H1 (cell line): ENCODE measurements around the gene SIGLEC10. TPM values are rescaled to one million over a fixed set of nuclear protein-coding genes. Genes with fewer than 3 reads are reported as not detected.

Experiments
- CTCF ChIA-PET: fragments of 300-600 bp; sonication (Branson Sonifier 250); formaldehyde crosslinking; loops from one replicate; lab custom pipeline; 2021; ENCODE audit not compliant: partially characterized antibody; lab: Charles Lee
- POLR2A ChIA-PET: fragments of 300-600 bp; sonication (Branson Sonifier 250); formaldehyde crosslinking; loops from one replicate; lab custom pipeline; 2021; ENCODE audit warnings: inconsistent platforms; ENCODE audit not compliant: partially characterized antibody; lab: Charles Lee
- DNase-seq, 2 experiments: peaks; one replicate each; pipeline versions ENCODE4 v3.0.0 to v3.0.0-alpha.2; 2010 to 2022; ENCODE audit warnings: low spot score in 2 of 2, low read depth in 1 of 2, mixed read lengths in 1 of 2
- FAIRE-seq: peaks from 2 replicates; lab custom pipeline; 2011; peaks lifted over from hg19 to GRCh38; lab: Jason Lieb, UNC
- H2AFZ ChIP-seq: 2 replicates; pipeline ENCODE4 v1.8.1; 2012; ENCODE audit warnings: low read length, inconsistent platforms
- H2AK5ac ChIP-seq: 2 replicates; pipeline ENCODE4 v1.6.1; 2013; ENCODE audit warnings: low read depth, low read length
- H2BK120ac ChIP-seq: replicated peaks from 2 replicates; pipeline ENCODE3; 2013; ENCODE audit warnings: low read depth, low read length, inconsistent platforms
- H2BK12ac ChIP-seq: 2 replicates; pipeline ENCODE4 v1.6.1; 2013; ENCODE audit warnings: low read depth, low read length
- H2BK15ac ChIP-seq: 2 replicates; pipeline ENCODE4 v1.6.1; 2013; ENCODE audit warnings: low read length
- H2BK20ac ChIP-seq: 2 replicates; pipeline ENCODE4 v1.6.1; 2013; ENCODE audit warnings: low read length
- H2BK5ac ChIP-seq: 2 replicates; pipeline ENCODE4 v1.6.1; 2013; ENCODE audit warnings: low read depth, low read length
- H3K14ac ChIP-seq: 2 replicates; pipeline ENCODE4 v1.6.1; 2013; ENCODE audit warnings: inconsistent platforms; ENCODE audit not compliant: insufficient read length
- H3K18ac ChIP-seq: 2 replicates; pipeline ENCODE4 v1.6.1; 2013; ENCODE audit warnings: low read length; ENCODE audit errors: extremely low read depth
- H3K23ac ChIP-seq: 2 replicates; pipeline ENCODE4 v1.6.1; 2013; ENCODE audit warnings: inconsistent platforms; ENCODE audit not compliant: insufficient read length
- H3K23me2 ChIP-seq: 2 replicates; pipeline ENCODE4 v1.6.1; 2013; ENCODE audit warnings: low read depth, low read length
- H3K27ac ChIP-seq: 2 replicates; pipeline ENCODE4 v1.6.1; 2011; ENCODE audit warnings: low read depth, low read length, inconsistent platforms
- H3K27me3 ChIP-seq, 4 experiments: replicated peaks in 1 of 4; 1 replicate in 1 of 4; 2 replicates in 3 of 4; pipeline versions ENCODE4 v1.6.1 to v1.8.1; 2011 to 2013; ENCODE audit warnings: low read length in 3 of 4, mild to moderate bottlenecking in 3 of 4, inconsistent platforms in 2 of 4, mixed read lengths in 2 of 4, moderate library complexity in 1 of 4; ENCODE audit not compliant: control insufficient read depth in 3 of 4, insufficient read depth in 3 of 4; ENCODE audit errors: extremely low read depth in 1 of 4
- H3K36me3 ChIP-seq, 4 experiments: 2 replicates each; pipeline versions ENCODE4 v1.6.1 to v1.8.1; 2011 to 2013; ENCODE audit warnings: mild to moderate bottlenecking in 4 of 4, low read length in 3 of 4, moderate library complexity in 2 of 4, control low read depth in 1 of 4, inconsistent platforms in 1 of 4; ENCODE audit not compliant: insufficient read depth in 4 of 4, control insufficient read depth in 2 of 4
- H3K4ac ChIP-seq: replicated peaks from 2 replicates; pipeline ENCODE3; 2013; ENCODE audit warnings: low read length, low read depth, mixed read lengths, inconsistent platforms; ENCODE audit not compliant: insufficient read length
- H3K4me1 ChIP-seq, 4 experiments: replicated peaks in 1 of 4; 1 replicate in 1 of 4; 2 replicates in 3 of 4; pipeline versions ENCODE4 v1.6.1 to v1.8.1; 2011 to 2013; ENCODE audit warnings: low read length in 3 of 4, inconsistent platforms in 2 of 4, mixed read lengths in 1 of 4; ENCODE audit not compliant: insufficient read depth in 4 of 4, control insufficient read depth in 3 of 4
- H3K4me2 ChIP-seq, 2 experiments: 2 replicates each; pipeline versions ENCODE4 v1.6.1 to v1.8.1; 2011 to 2013; ENCODE audit warnings: low read depth in 2 of 2, low read length in 2 of 2, control low read depth in 1 of 2, inconsistent platforms in 1 of 2, mild to moderate bottlenecking in 1 of 2; ENCODE audit not compliant: insufficient read depth in 1 of 2
- H3K4me3 ChIP-seq, 4 experiments: fragments of 200-600, 300-600 bp in 1 of 4; sonication (generic), shearing (Covaris generic), sonication (Bioruptor Twin) in 1 of 4; 2 replicates each; pipeline versions ENCODE4 v1.5.1 to v1.8.1; 2011 to 2016; ENCODE audit warnings: low read length in 4 of 4, low read depth in 3 of 4, control low read depth in 2 of 4, inconsistent platforms in 2 of 4, mild to moderate bottlenecking in 2 of 4, mixed read lengths in 1 of 4, moderate library complexity in 1 of 4; ENCODE audit not compliant: insufficient read depth in 2 of 4; ENCODE audit errors: extremely low read depth in 1 of 4
- H3K56ac ChIP-seq: replicated peaks from 2 replicates; pipeline ENCODE3; 2013; ENCODE audit warnings: low read depth, mild to moderate bottlenecking, mixed read lengths, low read length, inconsistent platforms; ENCODE audit not compliant: insufficient read length
- H3K79me1 ChIP-seq: 2 replicates; pipeline ENCODE4 v1.6.1; 2013; ENCODE audit warnings: low read depth, low read length, control low read depth
- H3K79me2 ChIP-seq, 2 experiments: 2 replicates each; pipeline versions ENCODE4 v1.6.1 to v1.8.1; 2012 to 2013; ENCODE audit warnings: low read length in 2 of 2, mild to moderate bottlenecking in 2 of 2, inconsistent platforms in 1 of 2; ENCODE audit not compliant: insufficient read depth in 2 of 2, control insufficient read depth in 1 of 2
- H3K9ac ChIP-seq, 4 experiments: replicated peaks in 1 of 4; 1 replicate in 1 of 4; 2 replicates in 3 of 4; pipeline versions ENCODE4 v1.6.1 to v1.8.1; 2011 to 2013; ENCODE audit warnings: low read depth in 3 of 4, low read length in 3 of 4, control low read depth in 2 of 4, mild to moderate bottlenecking in 2 of 4, moderate library complexity in 2 of 4, inconsistent platforms in 1 of 4; ENCODE audit errors: extremely low read depth in 1 of 4
- H3K9me3 ChIP-seq, 2 experiments: 2 replicates each; pipeline versions ENCODE4 v1.6.1 to v1.8.1; 2012 to 2013; ENCODE audit warnings: mild to moderate bottlenecking in 2 of 2, moderate library complexity in 2 of 2, control low read depth in 1 of 2, inconsistent platforms in 1 of 2, low read depth in 1 of 2, low read length in 1 of 2, mixed read lengths in 1 of 2; ENCODE audit not compliant: insufficient read depth in 2 of 2
- H4K20me1 ChIP-seq, 2 experiments: replicated peaks in 1 of 2; 2 replicates each; pipeline versions ENCODE3 to v1.8.1; 2011 to 2013; ENCODE audit warnings: inconsistent platforms in 2 of 2, low read length in 2 of 2, mild to moderate bottlenecking in 1 of 2; ENCODE audit not compliant: insufficient read depth in 2 of 2, control insufficient read depth in 1 of 2
- H4K5ac ChIP-seq: 2 replicates; pipeline ENCODE4 v1.6.1; 2013; ENCODE audit warnings: low read length, low read depth, mixed read lengths, inconsistent platforms; ENCODE audit not compliant: insufficient read length
- H4K8ac ChIP-seq: 2 replicates; pipeline ENCODE4 v1.8.0; 2013; ENCODE audit warnings: mild to moderate bottlenecking, moderate library complexity, low read length, inconsistent platforms; ENCODE audit not compliant: insufficient read depth; ENCODE audit errors: extremely low read depth
- H4K91ac ChIP-seq: replicated peaks from 2 replicates; pipeline ENCODE3; 2013; ENCODE audit warnings: low read length, mixed read lengths, inconsistent platforms; ENCODE audit not compliant: insufficient read length
- CBX5 ChIP-seq: fragments of 300-800, 300-1000 bp; sonication (generic); IDR thresholded peaks from 2 replicates; pipeline ENCODE4 v1.7.1; 2016; ENCODE audit warnings: antibody characterized with exemption, low read length, low read depth
- CHD1 ChIP-seq: IDR thresholded peaks from 2 replicates; pipeline ENCODE4 v1.6.1; 2012; ENCODE audit warnings: low read depth, low read length, improper control_type of control experiment
- E2F6 ChIP-seq: IDR thresholded peaks from 2 replicates; pipeline ENCODE4 v1.6.1; 2012; ENCODE audit warnings: inconsistent platforms
- HDAC2 ChIP-seq, 2 experiments: fragments of 300-600 bp in 1 of 2; sonication (generic) in 1 of 2; IDR thresholded peaks; 2 replicates each; pipeline ENCODE4 v1.6.1; 2011 to 2012; ENCODE audit warnings: low read depth in 2 of 2, low read length in 2 of 2, mild to moderate bottlenecking in 2 of 2, moderate library complexity in 2 of 2, borderline replicate concordance in 1 of 2, inconsistent platforms in 1 of 2
- JUND ChIP-seq: IDR thresholded peaks from 2 replicates; pipeline ENCODE4 v1.6.1; 2011; ENCODE audit warnings: mild to moderate bottlenecking, improper control_type of control experiment, low read length
- KDM5A ChIP-seq: fragments of 200-600 bp; IDR thresholded peaks from 2 replicates; pipeline ENCODE4 v1.7.1; 2012; ENCODE audit warnings: mild to moderate bottlenecking, low read length, inconsistent platforms, mixed read lengths
- RAD21 ChIP-seq, 2 experiments: IDR thresholded peaks in 1 of 2; conservative IDR thresholded peaks in 1 of 2; 2 replicates each; pipeline ENCODE4 v1.6.1; 2011; ENCODE audit warnings: low read depth in 2 of 2, low read length in 2 of 2, improper control_type of control experiment in 1 of 2, inconsistent platforms in 1 of 2, mild to moderate bottlenecking in 1 of 2, moderate library complexity in 1 of 2
- RNF2 ChIP-seq: fragments of 200-900, 300-1000 bp; sonication (generic); IDR thresholded peaks from 2 replicates; pipeline ENCODE4 v1.7.1; 2016; ENCODE audit warnings: borderline replicate concordance, low read depth, mild to moderate bottlenecking, antibody characterized with exemption, low read length; ENCODE audit not compliant: poor library complexity, severe bottlenecking; ENCODE audit errors: missing control alignments
- SIN3A ChIP-seq, 2 experiments: IDR thresholded peaks in 1 of 2; conservative IDR thresholded peaks in 1 of 2; 2 replicates each; pipeline ENCODE4 v1.6.1; 2011 to 2012; ENCODE audit warnings: low read length in 2 of 2, improper control_type of control experiment in 1 of 2, low read depth in 1 of 2, mild to moderate bottlenecking in 1 of 2
- SIX5 ChIP-seq: IDR thresholded peaks from 2 replicates; pipeline ENCODE4 v1.6.1; 2011; ENCODE audit warnings: mild to moderate bottlenecking, low read depth, low read length
- TAF1 ChIP-seq: IDR thresholded peaks from 2 replicates; pipeline ENCODE4 v1.6.1; 2011; ENCODE audit warnings: mild to moderate bottlenecking, low read depth, low read length
- WGBS, 2 experiments: shearing (Covaris generic) in 1 of 2; methylation state at CpG; one replicate each; pipeline versions ENCODE4 v1.1.6 to v1.1.7; 2013 to 2015; ENCODE audit warnings: low lambda C conversion rate in 2 of 2, mixed read lengths in 2 of 2, inconsistent platforms in 1 of 2, low coverage in 1 of 2, missing lambda C conversion rate in 1 of 2; ENCODE audit not compliant: insufficient replicate concordance in 2 of 2, insufficient coverage in 1 of 2, insufficient read length in 1 of 2; ENCODE audit errors: extremely low coverage in 1 of 2, missing lambda C conversion rate in 1 of 2; 5-methylcytosine and 5-hydroxymethylcytosine counted together
- polyA plus RNA-seq, 7 experiments: library from polyadenylated mRNA; depleted of rRNA in 3 of 7; stranded (reverse) in 5 of 7; unstranded in 2 of 7; fragments of >200 nt in 5 of 7; fragments of 200-250 nt in 2 of 7; gene quantifications; 1 replicate in 5 of 7; 2 replicates in 1 of 7; 4 replicates in 1 of 7; pipeline versions ENCODE4 v1.2.1 to v1.2.3, GENCODE V29; 2011 to 2013; ENCODE audit warnings: missing spikeins in 2 of 7, mixed read lengths in 2 of 7
- total RNA-seq: library from RNA; stranded (reverse); fragmentation: NEBNext Ultra II Directional; extraction: Animal tissue kit (Norgen Biotek cat#: 25700); gene quantifications from 2 replicates; pipeline ENCODE4 v1.2.1, GENCODE V29; 2021

The SIGLEC10 gene
- total and polyA plus RNA-seq, 2 of the 8 experiments (the other 6 are each of a cell fraction or from before 2014, with no cell fraction given): 0.06 TPM; not detected in 1

- Histone ChIP-seq H3K56ac (no peak overlapping the region), H3K9me3 (no peaks in the 10 kb centered on the region), H3K4ac (no peak overlapping the region), H3K4me1 (peaks cover 0 to 17% (median 10%) of the 10 kb centered on the region in 4 experiments; a peak in 6 of 7 replicates), H3K9ac (no peak overlapping the region), H3K36me3 (no peaks in the 10 kb centered on the region), H3K18ac (no peak overlapping the region), H3K4me2 (no peak overlapping the region), H2BK120ac (no peak overlapping the region), H4K91ac (no peak overlapping the region), H3K79me2 (no peaks in the 10 kb centered on the region), H3K23me2 (peaks cover 22% of the 10 kb centered on the region), H2AK5ac (0 out of 2 replicates have a peak overlapping the region, but pooled peaks have one; percentile 65), H2BK20ac (no peak overlapping the region), H3K23ac (no peak overlapping the region), H2BK12ac (0 out of 2 replicates have a peak overlapping the region, but pooled peaks have one; percentile 60), H3K79me1 (no peaks in the 10 kb centered on the region), H3K27ac (no peak overlapping the region), H2BK15ac (peak overlapping the region; percentile 81; the same call in 1 of the 2 replicates), H3K4me3 (no peak overlapping the region), H2BK5ac (no peak overlapping the region), H2AFZ (no peak overlapping the region), H3K27me3 (no peaks in the 10 kb centered on the region; a peak in 2 of 7 replicates), H3K14ac (no peak overlapping the region), H4K8ac (no peak overlapping the region), H4K20me1 (no peaks in the 10 kb centered on the region), H4K5ac (no peak overlapping the region)
- 87% methylated on average over 4 of the region's 4 CpGs; no CpG with 5 or more reads in 1 of the 2 experiments for WGBS, 2 experiments
- POLR2A ChIA-PET: interaction anchor here (1.3 kb wide), 1 partner anchor 29 kb away, joined by 3 read pairs; the partner anchor contains the start of gene VSIG10L
- DNase-seq (no peak), FAIRE-seq (no peak)
- CTCF ChIA-PET: interaction anchor here (0.6 to 1.3 kb wide), 7 partner anchors 17 to 212 kb away, joined by 3 to 5 read pairs (median 4); partner anchors contain the start of genes LIM2 and SIGLEC10
- no peak for TF ChIP-seq SIN3A (conservative IDR thresholded peaks at IDR 0.05 in 1 of 2, IDR thresholded peaks at IDR 0.05 in 1 of 2; ENCODE audit: low read depth in 1 of 2, low read length in 2 of 2)
- no peak for TF ChIP-seq RAD21 (IDR thresholded peaks at IDR 0.05 in 1 of 2, conservative IDR thresholded peaks at IDR 0.05 in 1 of 2; ENCODE audit: low read depth in 2 of 2, low read length in 2 of 2)
- TF ChIP-seq RNF2: no peak
- TF ChIP-seq KDM5A: no peak
- no peak for TF ChIP-seq TAF1
- TF ChIP-seq CBX5: no peak
- no peak for TF ChIP-seq SIX5
- no peak for TF ChIP-seq CHD1
- no peak for TF ChIP-seq JUND
- no peak for TF ChIP-seq E2F6
- no peak for TF ChIP-seq HDAC2 (IDR thresholded peaks at IDR 0.05; ENCODE audit: borderline replicate concordance in 1 of 2, low read depth in 2 of 2, low read length in 2 of 2)
Measured at GRCh38 chr19:51370230-51370629, 47.2 kb downstream of the SIGLEC10 start.
